ENCODE results near the gene HEBP1.
"Not testable (repeated sequence)": the region's sequence is repeated elsewhere in the genome, so short reads cannot be mapped to it uniquely, and the experiment has no call there.

Gene HEBP1, protein sequence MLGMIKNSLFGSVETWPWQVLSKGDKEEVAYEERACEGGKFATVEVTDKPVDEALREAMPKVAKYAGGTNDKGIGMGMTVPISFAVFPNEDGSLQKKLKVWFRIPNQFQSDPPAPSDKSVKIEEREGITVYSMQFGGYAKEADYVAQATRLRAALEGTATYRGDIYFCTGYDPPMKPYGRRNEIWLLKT
- total RNA-seq = 6.2 to 26.4 (median 12.7) reads per million in 18 experiments

DNA sequence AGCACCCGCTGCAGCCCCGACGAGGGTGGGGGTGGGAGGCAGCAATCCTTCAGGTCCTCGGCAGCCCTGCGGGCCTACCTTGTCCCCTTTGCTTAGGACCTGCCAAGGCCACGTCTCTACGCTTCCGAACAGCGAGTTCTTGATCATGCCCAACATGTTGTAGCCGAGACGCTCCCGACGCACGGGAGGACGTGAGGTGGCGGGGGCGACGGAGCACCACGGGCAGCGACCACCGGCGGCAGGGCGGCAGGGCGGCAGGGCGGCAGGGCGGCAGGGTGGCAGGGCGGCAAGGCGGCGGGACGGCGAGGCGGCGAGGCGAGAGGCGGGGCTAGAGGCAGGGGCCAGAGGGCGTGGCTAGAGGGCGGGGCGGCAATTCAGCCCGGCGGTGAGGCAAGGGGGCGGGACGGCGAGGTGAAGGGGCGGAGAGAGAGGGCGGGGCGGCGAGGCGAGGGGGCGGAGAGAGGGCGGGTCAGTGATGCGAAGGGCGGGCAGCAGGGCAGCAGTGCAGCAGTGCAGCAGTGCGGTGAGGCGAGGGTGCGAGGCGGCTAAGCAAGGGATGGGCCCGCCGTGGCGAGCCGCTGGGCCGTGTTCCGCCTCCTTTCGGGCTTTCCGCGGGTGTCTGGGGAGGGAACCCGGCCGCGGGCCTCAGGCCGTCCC lies at the start of gene HEBP1:
Gene HEBP1, minus strand, starts transcription at position 307 of the 657 bp plus-strand sequence. Its CDS starts 151 bp downstream, at position 156.
- DNase-seq = peak; percentile 92 to 93

DNA sequence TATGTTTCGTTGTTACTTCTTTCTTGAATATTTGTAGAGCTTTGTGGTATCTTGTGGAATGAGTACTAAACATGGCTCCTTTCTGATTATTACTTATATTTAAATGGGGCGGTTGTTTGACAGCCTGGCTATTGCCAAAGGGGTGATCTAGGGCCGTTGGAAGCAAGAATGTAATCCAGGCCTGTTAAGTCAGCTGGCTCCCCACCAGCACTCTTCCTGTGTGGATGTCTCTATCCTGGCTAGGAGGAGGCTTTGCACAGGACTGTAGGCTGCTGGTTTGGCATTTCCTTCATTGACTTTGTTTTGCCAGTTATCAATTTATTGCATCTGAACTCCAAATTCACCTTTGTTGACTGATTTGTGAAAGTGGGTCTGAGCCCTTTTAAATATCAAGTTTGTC lies 49.8 kb upstream of the HEBP1 start:
- no peak for DNase-seq

DNA sequence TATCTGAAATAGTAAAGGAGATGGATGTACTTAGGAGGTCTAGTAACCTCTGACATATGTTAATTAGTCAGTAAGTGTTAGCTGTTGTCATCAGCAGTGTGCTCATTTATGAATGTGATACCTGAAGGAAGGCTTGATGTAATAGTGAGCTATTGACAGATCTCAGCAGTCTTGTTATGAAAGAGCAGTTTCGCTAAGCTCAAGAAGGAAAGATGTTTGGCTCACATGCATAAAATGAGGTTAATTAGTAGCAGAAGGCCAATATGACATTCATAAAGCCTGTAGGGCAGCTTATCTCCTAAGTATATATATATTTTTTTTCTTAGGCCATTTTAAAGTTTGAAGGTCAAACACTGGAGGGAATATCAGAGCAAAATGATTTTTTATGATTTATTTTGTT lies 46.9 kb upstream of the HEBP1 start:
- DNase-seq = no peak

DNA sequence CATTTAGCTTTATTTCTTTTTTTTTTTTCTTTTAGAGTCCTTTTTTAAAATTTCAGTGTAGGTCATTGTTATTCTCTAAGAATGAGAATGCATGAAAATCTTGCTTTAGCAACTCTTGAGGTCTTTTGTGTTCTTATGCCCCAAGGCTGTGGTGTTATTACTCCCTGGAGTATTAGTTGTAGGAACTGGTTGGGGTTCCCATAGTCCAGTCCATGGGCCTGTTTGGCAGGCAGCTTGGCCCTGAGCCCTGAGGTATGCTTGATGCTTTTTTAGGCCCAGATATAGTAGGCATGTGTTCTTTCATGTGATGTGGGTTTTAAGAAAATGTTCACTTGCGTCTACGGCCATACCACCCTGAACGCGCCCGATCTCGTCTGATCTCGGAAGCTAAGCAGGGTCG lies 45.8 kb upstream of the HEBP1 start:
- DNase-seq = no peak

DNA sequence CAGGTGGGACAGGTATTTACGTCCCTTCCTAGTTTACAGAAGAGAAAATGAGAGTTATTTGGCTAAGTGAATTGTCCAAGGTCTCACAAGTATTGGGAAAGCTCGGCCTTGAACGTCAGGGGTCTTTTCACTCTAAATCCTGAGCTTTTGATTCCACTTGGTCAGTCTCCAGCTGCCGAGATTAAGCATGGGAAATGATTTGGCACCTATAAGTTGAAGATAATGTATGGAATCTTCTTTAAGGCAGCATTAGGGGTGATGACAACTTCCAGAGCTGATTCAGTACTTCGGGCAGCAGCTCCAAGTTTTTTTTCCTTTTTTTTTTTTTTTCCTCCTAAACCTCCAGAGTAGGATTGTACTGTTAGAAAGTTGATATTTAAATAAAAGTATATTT lies 44.8 kb upstream of the HEBP1 start:
- no peak for DNase-seq

DNA sequence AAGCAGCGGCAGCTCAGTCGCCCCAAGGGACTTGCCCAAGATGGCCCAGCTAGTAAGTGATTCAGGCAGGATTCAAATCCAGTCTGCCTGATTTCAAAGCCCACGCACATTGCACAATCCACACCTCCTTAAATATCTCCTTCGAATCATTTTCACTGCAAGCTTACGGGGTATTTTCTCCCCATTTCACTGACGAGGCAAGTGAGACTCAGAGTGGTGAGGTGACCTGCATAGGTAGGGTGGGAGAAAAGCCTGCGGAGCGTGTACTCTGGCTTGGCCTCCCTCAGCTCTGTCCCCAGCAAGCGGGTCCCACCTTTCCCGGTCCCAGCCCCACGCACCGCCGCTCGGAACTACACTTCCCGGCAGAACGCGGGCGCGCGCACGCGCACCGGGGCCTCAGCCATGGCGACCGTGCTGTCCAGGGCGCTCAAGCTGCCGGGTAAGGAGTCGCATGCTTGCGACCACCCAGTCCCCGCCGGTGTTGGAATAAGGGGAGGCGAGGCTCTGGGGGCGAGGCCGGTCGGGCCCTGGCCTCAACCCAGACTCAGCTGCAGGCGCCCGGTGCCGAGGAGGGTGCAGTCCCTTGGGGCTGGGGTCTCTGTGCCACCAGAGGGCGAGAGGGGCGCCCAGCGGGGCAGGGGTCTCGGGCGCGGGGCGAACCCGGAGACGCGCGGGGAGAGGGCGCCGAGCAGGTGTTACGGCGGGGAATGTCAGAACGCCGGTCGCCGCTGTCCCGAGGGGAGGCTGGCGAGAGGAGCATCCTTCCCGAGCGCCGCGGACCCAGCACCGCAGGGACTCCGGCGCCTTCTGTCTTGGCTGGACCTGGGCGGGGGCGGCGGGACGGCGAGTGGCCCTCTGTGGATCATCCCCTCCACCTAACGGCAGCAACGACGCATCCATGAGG lies 44.2 kb upstream of the HEBP1 start, which contains the start of gene FAM234B:
Gene FAM234B, plus strand, starts transcription at position 380 of the 904 bp plus-strand sequence. Its CDS starts 23 bp downstream, at position 403.
- DNase-seq = peak; percentile 52 to 70

DNA sequence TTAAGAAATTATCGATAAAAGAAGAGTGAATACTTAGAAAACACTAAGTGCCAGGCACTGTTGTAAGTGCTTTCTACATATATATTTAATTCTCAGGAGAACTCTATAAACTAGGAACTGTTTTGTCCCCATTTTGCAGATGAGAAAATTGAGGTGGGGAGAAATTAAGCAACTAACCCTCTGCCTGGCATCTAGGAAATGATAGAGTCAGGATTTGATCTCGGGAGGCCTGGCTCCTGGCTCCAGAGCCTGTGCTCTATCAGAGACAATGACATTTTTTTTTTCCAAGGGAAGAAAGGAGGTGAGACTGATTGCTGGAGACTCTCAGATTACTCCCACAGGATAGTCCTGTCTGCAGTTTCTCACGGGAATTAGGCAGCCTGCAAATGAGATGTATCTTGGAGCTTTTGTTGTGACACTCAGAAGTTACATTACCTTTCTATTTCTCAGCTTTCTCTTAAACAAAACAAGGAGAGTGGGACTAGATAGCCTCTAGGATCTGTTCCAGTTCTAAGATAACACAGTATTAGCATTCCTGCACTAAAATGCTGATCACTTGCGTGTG lies 42.7 kb upstream of the HEBP1 start:
- DNase-seq = no peak

DNA sequence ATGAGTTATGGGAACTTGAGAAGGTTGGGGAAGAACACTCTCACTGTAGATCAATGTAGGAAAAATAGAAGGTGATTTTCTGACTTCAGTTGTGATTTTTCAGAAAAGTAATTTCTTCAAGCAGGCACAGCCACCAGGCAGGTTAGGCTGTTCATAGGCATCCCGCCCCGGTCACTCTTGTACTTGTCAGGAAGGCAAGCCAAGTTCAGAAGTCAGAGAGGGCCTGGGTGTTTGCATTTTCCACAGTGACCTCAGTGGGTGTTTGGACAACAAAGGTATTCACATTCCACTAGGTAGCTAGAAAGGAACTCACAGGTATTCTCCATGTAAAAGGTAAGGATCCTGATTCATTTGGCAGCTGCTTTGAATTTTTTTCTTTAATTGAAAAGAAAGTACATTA lies 41.2 kb upstream of the HEBP1 start:
- DNase-seq = no peak

DNA sequence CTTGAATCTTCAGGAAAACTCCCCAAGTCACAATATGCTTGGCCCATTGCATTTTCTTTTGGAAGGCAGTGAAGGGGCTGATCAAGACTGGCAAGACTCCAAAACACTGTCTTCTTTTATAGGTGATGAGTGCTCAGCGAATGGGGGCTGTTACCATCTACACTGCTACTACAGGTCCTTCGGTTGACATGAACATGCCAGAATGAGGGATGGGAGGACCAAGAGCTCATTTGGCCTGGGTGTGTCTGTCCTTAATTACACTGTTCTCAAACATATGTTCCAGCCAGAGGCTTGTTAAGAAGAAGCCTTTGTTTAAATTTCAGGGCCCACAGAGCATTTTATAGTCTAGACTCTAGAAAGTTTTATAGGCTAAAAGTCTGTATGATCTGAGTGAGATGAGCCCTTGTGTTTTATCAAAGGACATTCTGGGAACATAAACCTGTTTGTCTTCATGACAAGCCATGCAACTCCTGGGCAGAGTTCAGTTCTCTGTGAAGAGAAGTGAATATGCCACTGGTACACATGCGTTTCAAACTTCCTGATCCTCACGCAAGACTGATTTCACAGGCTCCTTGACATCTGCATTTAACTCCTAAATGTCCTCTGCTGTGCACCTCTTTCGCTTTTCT lies 39.4 kb upstream of the HEBP1 start:
- no peak for DNase-seq

DNA sequence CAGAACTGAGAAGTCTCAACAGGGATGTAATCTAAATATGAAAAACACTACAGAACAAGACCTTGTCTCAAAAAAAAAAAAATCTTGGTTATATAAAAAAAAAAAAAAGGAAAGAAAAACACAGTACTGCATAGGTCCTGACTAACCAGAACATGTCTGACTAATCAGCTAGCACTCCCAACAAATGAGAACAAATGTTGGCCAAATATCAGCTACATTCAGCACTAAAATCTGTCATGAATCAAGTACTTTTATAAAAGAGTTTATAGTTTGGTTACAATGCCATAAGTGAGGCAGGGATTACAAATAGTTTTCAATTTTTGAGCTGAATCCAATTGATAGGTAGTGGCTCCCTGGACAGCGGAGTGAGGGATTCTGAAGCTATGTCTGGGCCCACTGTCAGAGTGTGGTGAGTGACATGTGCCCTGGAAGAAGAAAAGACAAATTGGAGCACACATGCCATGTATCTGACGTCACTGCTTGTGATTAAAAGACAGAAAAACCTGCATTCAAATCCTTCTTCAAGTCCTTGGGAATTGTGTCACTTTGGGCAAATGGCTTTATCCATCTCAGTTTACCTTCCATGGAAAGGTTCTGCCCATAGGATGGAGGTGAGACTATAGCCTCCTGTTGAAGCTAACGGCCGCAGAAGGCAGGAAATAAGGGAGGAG lies 38.6 kb upstream of the HEBP1 start:
- no peak for DNase-seq

DNA sequence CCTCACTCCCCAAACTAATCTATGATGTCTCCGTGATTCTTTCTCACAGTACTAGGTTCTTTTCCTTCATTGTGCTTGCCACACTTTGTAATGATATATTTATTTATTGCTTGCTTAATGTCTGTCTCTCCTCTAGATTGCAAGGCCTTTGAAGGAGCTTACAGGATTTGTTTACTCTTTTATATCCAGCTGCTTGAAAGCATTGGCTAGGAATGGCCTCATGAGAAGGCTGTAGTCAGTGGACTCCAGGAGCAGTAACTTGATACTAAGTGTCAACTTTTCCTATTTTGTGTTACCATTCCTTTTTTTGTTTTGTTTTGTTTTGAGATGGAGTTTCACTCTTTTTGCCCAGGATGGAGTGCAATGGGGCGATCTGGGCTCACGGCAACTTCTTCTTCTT lies 36.8 kb upstream of the HEBP1 start:
- DNase-seq = no peak

DNA sequence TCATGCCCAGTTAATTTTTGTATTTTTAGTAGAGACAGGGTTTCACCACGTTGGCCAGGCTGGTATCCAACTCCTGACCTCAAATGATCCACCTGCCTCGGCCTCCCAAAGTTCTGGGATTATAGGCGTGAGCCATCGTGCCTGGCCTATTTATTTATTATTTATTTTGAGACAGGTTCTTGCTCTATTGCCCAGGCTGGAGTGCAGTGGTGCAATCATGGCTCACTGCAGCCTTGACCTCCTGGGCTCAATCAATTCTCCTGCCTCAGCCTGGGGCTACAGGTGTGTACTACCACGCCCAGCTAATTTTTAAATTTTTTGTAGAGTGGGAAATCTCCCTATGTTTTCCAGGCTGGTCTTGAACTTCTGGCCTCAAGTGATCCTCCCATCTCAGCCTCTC lies 35.3 kb upstream of the HEBP1 start:
- not testable (repeated sequence) for DNase-seq

DNA sequence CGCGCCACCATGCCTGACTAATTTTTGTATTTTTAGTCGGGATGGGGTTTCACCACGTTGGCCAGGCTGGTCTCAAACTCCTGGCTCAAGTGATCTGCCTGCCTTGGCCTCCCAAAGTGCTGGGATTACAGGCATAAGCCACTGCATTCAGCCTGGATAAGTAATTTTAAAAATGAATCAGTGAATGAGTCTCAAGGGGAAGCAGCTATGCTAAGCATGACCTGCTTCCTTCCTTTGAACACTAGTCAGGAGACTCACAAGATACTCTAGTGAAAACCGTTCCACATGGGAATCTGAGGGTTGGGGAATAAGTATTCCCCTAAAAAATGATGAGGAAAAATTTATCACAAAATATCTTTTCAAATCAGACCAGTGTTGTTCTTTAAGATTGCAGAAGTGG lies 33.4 kb upstream of the HEBP1 start:
- DNase-seq = no peak

DNA sequence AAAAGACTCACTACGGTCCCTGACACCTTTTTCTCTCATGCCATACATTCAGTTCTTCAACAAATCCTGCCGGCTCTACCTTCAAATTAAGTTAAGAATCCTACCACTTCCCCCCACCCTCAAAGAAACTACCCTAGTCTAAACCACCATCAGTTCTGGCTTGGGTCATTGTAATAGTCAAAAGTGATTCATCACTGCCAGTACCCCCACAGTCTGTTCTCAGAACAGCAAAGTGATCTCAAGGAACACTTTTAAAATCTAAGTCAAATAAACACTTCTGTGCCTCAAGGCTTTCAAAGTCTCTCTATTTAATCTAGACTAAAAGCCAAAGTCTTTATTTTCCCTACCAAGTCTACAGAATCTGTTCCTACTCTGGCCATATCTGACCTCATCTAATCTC lies 32.1 kb upstream of the HEBP1 start:
- DNase-seq = no peak

DNA sequence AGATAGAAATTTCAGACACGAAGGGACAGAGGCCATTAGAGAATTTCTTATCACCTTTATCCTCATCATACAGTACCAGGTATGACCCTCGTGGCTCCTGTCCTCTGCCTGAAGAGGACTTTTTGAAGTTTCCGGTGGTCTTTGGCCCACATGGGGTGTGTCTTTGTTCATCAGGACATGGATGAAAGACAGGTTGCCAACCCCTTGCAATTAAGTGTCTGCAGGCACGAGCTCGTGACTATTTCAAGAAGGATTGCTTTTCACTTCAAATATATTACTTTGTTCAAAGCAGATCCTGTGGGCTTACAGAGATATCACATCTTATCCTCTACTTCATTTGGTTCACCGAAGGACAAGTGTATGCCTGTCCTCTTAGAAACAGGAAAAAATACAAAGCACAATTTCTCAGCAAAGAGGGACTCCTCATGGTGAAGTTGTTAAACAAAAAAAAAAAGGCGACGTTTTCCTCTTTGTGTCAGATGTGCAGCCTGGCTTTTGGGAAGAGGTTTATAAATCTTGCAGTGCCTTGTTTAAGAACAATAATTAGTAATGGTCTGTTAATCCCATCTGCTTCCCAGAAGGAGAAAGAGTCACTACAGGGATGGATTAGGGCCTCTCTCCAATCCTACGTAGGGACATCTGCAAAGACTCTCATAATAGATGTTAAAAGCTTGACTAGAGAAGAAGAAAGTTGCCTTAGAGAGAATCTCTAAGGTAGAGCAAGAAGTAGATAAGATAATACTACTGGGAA lies 30.7 kb upstream of the HEBP1 start:
- DNase-seq = no peak

DNA sequence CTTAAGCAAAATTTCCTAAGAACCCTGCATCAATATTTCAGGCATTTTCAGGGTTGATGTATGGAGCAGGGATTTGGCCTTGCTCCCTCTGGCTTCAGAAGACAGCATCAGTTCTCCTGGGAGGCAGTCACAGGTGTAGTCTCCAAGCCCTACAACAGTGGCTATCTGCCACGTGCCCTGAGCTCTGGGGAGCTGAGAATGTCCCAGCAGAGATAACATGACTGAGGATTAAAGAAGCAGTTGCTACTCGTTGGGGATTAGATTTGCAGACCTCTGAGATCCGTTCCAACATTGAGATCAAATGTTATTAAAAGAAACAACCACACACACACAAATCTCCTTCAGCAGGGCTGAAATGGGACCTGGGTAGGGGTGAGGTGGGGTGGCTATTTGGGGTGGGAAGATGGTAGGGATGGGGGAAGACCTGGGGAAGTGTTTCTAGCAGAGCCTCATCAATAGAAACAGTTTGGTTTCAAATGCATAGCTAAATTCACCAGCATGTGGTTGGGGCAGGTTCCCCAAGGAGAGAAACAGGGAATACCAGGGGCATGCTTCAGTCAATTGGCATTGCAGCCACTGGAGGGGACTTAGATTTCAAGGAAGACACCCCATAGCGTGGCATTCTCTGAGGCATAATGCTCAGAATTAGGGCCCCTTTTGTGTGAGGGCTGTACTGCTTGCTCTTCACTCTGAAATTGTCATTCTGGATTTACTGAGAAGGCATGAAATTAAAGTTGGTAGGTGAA lies 28.9 kb upstream of the HEBP1 start:
- no peak for DNase-seq

DNA sequence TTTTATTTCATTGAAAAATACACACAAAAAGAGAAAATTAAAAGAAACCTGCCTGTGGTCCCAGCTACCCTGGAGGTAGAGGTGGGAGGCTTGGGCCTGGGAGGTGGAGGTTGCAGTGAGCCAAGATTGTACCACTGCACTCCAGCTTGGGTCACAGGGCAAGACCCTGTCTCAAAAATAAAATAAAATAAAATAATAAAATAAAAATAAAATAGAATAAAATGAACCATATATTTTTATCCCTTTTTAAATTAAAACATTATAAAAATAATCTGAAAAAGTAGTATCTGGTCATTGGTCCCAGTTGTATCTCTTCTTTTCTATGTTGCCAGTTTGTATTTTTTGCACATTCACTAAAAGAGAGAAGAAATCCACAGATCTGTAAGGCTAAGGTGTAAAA lies 27.4 kb upstream of the HEBP1 start:
- no peak for DNase-seq

DNA sequence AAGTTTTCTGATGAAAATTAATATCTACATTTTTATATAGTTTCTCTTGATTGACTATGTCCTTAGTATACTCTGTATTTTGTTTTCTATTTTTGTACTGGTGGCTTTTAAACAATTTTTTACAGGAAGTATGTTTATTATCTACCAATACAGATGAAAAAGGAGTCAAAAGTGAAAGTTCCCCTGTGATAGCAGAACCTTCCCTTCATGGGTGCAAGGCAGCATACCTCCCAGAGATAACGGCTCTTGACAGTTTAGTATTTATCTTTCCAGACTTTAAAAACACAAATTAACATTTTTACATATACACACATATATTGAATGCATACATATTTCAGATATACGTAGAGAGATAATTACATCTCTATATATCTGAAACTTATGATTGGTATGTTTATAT lies 27.0 kb upstream of the HEBP1 start:
- DNase-seq = no peak

DNA sequence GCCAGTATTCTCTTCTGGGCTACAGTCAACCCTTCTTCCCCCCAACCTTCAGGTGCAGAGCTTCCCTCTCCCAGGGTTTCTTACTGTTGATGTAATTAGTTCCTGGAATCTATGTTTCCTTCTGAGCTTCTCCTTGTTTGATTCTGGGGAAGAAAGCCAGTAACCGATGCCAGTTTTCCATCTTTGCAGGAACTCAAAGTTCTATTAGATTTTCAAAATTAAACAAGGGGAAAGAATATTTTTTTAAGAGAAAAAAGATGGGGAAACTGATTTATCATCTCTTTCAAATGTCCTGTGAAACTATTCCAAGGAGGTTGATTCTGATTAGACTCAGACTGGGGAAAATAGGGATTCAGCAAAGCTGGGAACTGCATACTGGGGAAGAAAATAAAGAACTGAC lies 26.2 kb upstream of the HEBP1 start:
- no peak for DNase-seq

DNA sequence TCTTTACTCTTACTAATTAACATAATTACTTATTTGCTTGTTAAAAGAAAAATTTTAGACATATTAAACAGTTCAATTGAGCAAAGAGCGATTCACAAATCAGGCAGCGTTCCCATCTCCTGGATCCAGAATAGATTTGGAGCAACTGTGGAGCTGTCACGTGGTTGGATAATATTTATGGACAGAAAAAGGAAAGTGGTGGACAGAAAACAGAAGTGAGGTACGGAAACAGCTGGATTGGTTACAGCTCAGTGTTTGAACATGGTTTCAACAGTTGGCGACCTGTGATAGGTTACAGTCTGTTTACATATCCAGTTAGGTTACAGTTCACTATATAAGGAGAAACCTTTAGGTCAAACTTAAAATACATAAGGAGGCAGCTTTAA lies 24.5 kb upstream of the HEBP1 start:
- peak; percentile 17 to 42 for DNase-seq

Data from inflammatory macrophage (primary cell).